OCI-LY7 (cell line): ENCODE results near the gene PPM1F. TPM values are rescaled to one million over a fixed set of nuclear protein-coding genes. Genes with fewer than 3 reads are reported as not detected.
"Not testable (repeated sequence)": the region's sequence is repeated elsewhere in the genome, so short reads cannot be mapped to it uniquely, and the experiment has no call there.

Source experiments
- BruUV-seq: library from RNA; stranded (reverse); fragments of 400-500 nt; replicated peaks from 2 replicates; lab custom pipeline; 2021; lab: Mats Ljungman, UMichigan
- CTCF ChIA-PET: fragments of 300-600 bp; sonication (Branson Sonifier 250); formaldehyde crosslinking; loops from one replicate; lab custom pipeline; 2022; ENCODE audit warnings: antibody characterized with exemption; ENCODE audit not compliant: unreplicated experiment; lab: Charles Lee
- POLR2A ChIA-PET: fragments of 300-600 bp; sonication (Branson Sonifier 250); formaldehyde crosslinking; loops from one replicate; lab custom pipeline; 2022; ENCODE audit warnings: antibody characterized with exemption; lab: Charles Lee
- DNase-seq: peaks from one replicate; pipeline ENCODE4 v3.0.0-alpha.2; 2015; ENCODE audit warnings: low spot score
- H2AFZ ChIP-seq: fragments of 200-600 bp; sonication (generic), shearing (Covaris generic); 2 replicates; pipeline ENCODE4 v1.6.1; 2014; ENCODE audit warnings: mild to moderate bottlenecking, antibody characterized with exemption, low read length, moderate library complexity
- H3K27ac ChIP-seq: fragments of 200-600 bp; sonication (generic); 2 replicates; pipeline ENCODE4 v1.5.1; 2014; ENCODE audit warnings: mixed run types, low read depth, mild to moderate bottlenecking, moderate library complexity, low read length, inconsistent platforms; ENCODE audit not compliant: poor library complexity, severe bottlenecking
- H3K36me3 ChIP-seq: fragments of 200-600 bp; sonication (generic); 2 replicates; pipeline ENCODE4 v1.6.1; 2014; ENCODE audit warnings: mild to moderate bottlenecking, antibody characterized with exemption, low read length, moderate library complexity, mixed read lengths; ENCODE audit not compliant: insufficient read depth
- H3K4me1 ChIP-seq: fragments of 200-600 bp; sonication (generic); 2 replicates; pipeline ENCODE4 v1.5.1; 2014; ENCODE audit warnings: mild to moderate bottlenecking, low read length; ENCODE audit not compliant: insufficient read depth, poor library complexity, severe bottlenecking
- H3K4me2 ChIP-seq: fragments of 200-600 bp; sonication (generic); 2 replicates; pipeline ENCODE4 v1.6.1; 2014; ENCODE audit warnings: mild to moderate bottlenecking, low read length
- H3K4me3 ChIP-seq: fragments of 200-600 bp; sonication (generic); 2 replicates; pipeline ENCODE4 v1.5.1; 2014; ENCODE audit warnings: mild to moderate bottlenecking, low read depth, low read length; ENCODE audit not compliant: poor library complexity, severe bottlenecking
- H3K79me2 ChIP-seq: fragments of 200-600 bp; sonication (generic); 2 replicates; pipeline ENCODE4 v1.6.1; 2016; ENCODE audit warnings: low read depth, mild to moderate bottlenecking, low read length, moderate library complexity, mixed read lengths; ENCODE audit not compliant: insufficient read depth
- H3K9me2 ChIP-seq: fragments of 200-600 bp; sonication (generic); 2 replicates; pipeline ENCODE4 v1.6.1; 2016; ENCODE audit warnings: mild to moderate bottlenecking, low read length, mixed read lengths; ENCODE audit not compliant: insufficient read depth
- H3K9me3 ChIP-seq: fragments of 200-600 bp; sonication (generic); 2 replicates; pipeline ENCODE4 v1.6.1; 2014; ENCODE audit warnings: mild to moderate bottlenecking, mixed run types, low read length, mixed read lengths
- H4K20me1 ChIP-seq: fragments of 200-600 bp; sonication (generic); 2 replicates; pipeline ENCODE4 v1.6.1; 2014; ENCODE audit warnings: mild to moderate bottlenecking, antibody characterized with exemption, low read length, moderate library complexity, mixed read lengths; ENCODE audit not compliant: insufficient read depth
- CTCF ChIP-seq: fragments of 200-600 bp; sonication (generic); conservative IDR thresholded peaks from 2 replicates; pipeline ENCODE4 v1.5.1; 2014; ENCODE audit warnings: mild to moderate bottlenecking, antibody characterized with exemption, low read length, moderate library complexity, mixed read lengths
- EZH2phosphoT487 ChIP-seq: fragments of 200-600 bp; sonication (generic); IDR thresholded peaks from 2 replicates; pipeline ENCODE4 v1.6.1; 2018; ENCODE audit warnings: low read depth, borderline replicate concordance, mild to moderate bottlenecking, mixed run types, antibody characterized with exemption, low read length, moderate library complexity, mixed read lengths
- intact Hi-C: fragments of 100-400 bp; cut with micrococcal nuclease; formaldehyde crosslinking; loops from one replicate; pipeline ENCODE4 v1.10.0; 2022; ENCODE audit not compliant: unreplicated experiment
- total RNA-seq, 2 experiments: library from RNA; depleted of rRNA in 1 of 2; stranded (reverse); fragments of >200 nt in 1 of 2; shearing (Covaris generic) in 1 of 2; gene quantifications; 2 replicates each; pipeline ENCODE4 v1.2.3, GENCODE V29; 2014 to 2022

The PPM1F gene
- total RNA-seq, 2 experiments from 2014 or later = 21.7 to 27.2 TPM

- ChIA-PET POLR2A (interaction anchor here (0.8 kb wide), 1 partner anchor 13 kb away, joined by 3 read pairs; no protein-coding TSS in a partner anchor), CTCF (no interaction called here)
Observed at GRCh38 chr22:21915624-21916308, 36.9 kb downstream of the PPM1F start.

GRCh38 chr22:21914033-21914642 lies 38.5 kb downstream of the PPM1F start:
- H3K27ac ChIP-seq, H3K36me3 ChIP-seq, intact Hi-C loops, H3K4me2 ChIP-seq, H3K4me1 ChIP-seq, H4K20me1 ChIP-seq, H2AFZ ChIP-seq, DNase-seq, H3K9me2 ChIP-seq, H3K79me2 ChIP-seq, CTCF ChIA-PET, H3K9me3 ChIP-seq, POLR2A ChIA-PET, BruUV-seq, H3K4me3 ChIP-seq: not testable (repeated sequence)

More at GRCh38 chr22:21915624-21916308, 36.9 kb downstream of the PPM1F start:
- Histone ChIP-seq H3K4me2 (no peak overlapping the region), H3K9me3 (no peaks in the 10 kb centered on the region), H3K4me3 (no peak overlapping the region), H3K9me2 (no peaks in the 10 kb centered on the region), H4K20me1 (no peaks in the 10 kb centered on the region), H2AFZ (no peak overlapping the region), H3K36me3 (no peaks in the 10 kb centered on the region), H3K79me2 (no peaks in the 10 kb centered on the region), H3K27ac (no peak overlapping the region), H3K4me1 (peaks cover 10% of the 10 kb centered on the region)
- DNase-seq = no peak
- no peak for TF ChIP-seq EZH2phosphoT487
- no peak for TF ChIP-seq CTCF
- no TSS peak for BruUV-seq
- intact Hi-C loops = no loop called here

GRCh38 chr22:21910367-21910766 lies 42.3 kb downstream of the PPM1F start:
- BruUV-seq, POLR2A ChIA-PET: not testable (repeated sequence)

More at GRCh38 chr22:21910367-21910766, 42.3 kb downstream of the PPM1F start:
- H3K79me2 ChIP-seq, H3K4me2 ChIP-seq, H3K9me3 ChIP-seq, H3K4me3 ChIP-seq, H3K36me3 ChIP-seq, DNase-seq, intact Hi-C loops, H3K4me1 ChIP-seq, H2AFZ ChIP-seq, H3K9me2 ChIP-seq, H3K27ac ChIP-seq, H4K20me1 ChIP-seq, CTCF ChIA-PET: not testable (repeated sequence)
